ENCODE data around the gene COL19A1. TPM values are rescaled to one million over a fixed set of nuclear protein-coding genes. Genes with fewer than 3 reads are reported as not detected.

The COL19A1 gene
- total RNA-seq, 1 donor from 2014 or later, result 0.49 TPM

- no peaks in the 10 kb centered on the region for H3K4me1 ChIP-seq
- no peak overlapping the region for H3K4me3 ChIP-seq
- H3K27me3 ChIP-seq, result no peaks in the 10 kb centered on the region
- peaks cover 5% of the 10 kb centered on the region for H3K9me3 ChIP-seq
- H3K27ac ChIP-seq, result no peak overlapping the region
- no peak for DNase-seq (ENCODE audit: extremely low spot score in 2 of 2)
- TF ChIP-seq CTCF (IDR thresholded peaks at IDR 0.05) (no peak), POLR2AphosphoS5 (IDR thresholded peaks at IDR 0.05; ENCODE audit: insufficient read depth in 1 of 2, low read depth in 1 of 2) (no peak)
- intact Hi-C loops (cut with DNase I), result no loop called here
- no peaks in the 10 kb centered on the region for H3K36me3 ChIP-seq
These were observed 60.4 kb downstream of the COL19A1 start for GRCh38 chr6:69926745-69927144.

GRCh38 chr6:69933239-69933638 lies 66.9 kb downstream of the COL19A1 start:
- no peak overlapping the region for H3K27ac ChIP-seq
- intact Hi-C loops (cut with DNase I), result no loop called here
- no peaks in the 10 kb centered on the region for H3K9me3 ChIP-seq
- no peak for DNase-seq (ENCODE audit: extremely low spot score in 2 of 2)
- H3K4me3 ChIP-seq, result no peak overlapping the region
- H3K4me1 ChIP-seq, result no peaks in the 10 kb centered on the region
- no peaks in the 10 kb centered on the region for H3K27me3 ChIP-seq
- TF ChIP-seq CTCF (IDR thresholded peaks at IDR 0.05), result no peak
- TF ChIP-seq POLR2AphosphoS5 (IDR thresholded peaks at IDR 0.05; ENCODE audit: insufficient read depth in 1 of 2, low read depth in 1 of 2), result no peak
- TF ChIP-seq POLR2A (IDR thresholded peaks at IDR 0.05), result no peak
- H3K36me3 ChIP-seq, result no peaks in the 10 kb centered on the region

GRCh38 chr6:69935079-69935478 lies 68.7 kb downstream of the COL19A1 start:
- no peak for TF ChIP-seq POLR2AphosphoS5 (IDR thresholded peaks at IDR 0.05; ENCODE audit: insufficient read depth in 1 of 2, low read depth in 1 of 2)
- no peak for TF ChIP-seq POLR2A (IDR thresholded peaks at IDR 0.05)
- TF ChIP-seq CTCF (IDR thresholded peaks at IDR 0.05), result no peak
- H3K27ac ChIP-seq, result no peak overlapping the region
- no peak overlapping the region for H3K4me3 ChIP-seq
- H3K9me3 ChIP-seq, result no peaks in the 10 kb centered on the region
- no peak for DNase-seq (ENCODE audit: extremely low spot score in 2 of 2)
- no peaks in the 10 kb centered on the region for H3K4me1 ChIP-seq
- no peaks in the 10 kb centered on the region for H3K27me3 ChIP-seq
- no peaks in the 10 kb centered on the region for H3K36me3 ChIP-seq
- intact Hi-C loops (cut with DNase I), result no loop called here

- Histone ChIP-seq H3K27ac (no peak overlapping the region), H3K9me3 (no peaks in the 10 kb centered on the region), H3K36me3 (no peaks in the 10 kb centered on the region), H3K4me1 (no peaks in the 10 kb centered on the region), H3K4me3 (no peak overlapping the region), H3K27me3 (no peaks in the 10 kb centered on the region)
- no peak for DNase-seq (ENCODE audit: extremely low spot score in 2 of 2)
- intact Hi-C loops (cut with DNase I), result no loop called here
- TF ChIP-seq CTCF (IDR thresholded peaks at IDR 0.05) (no peak), POLR2A (IDR thresholded peaks at IDR 0.05) (no peak), POLR2AphosphoS5 (IDR thresholded peaks at IDR 0.05; ENCODE audit: insufficient read depth in 1 of 2, low read depth in 1 of 2) (no peak)
These were observed 70.5 kb downstream of the COL19A1 start for GRCh38 chr6:69936674-69937363.

- DNase-seq (ENCODE audit: extremely low spot score in 2 of 2), result no peak
- H3K27ac ChIP-seq, result no peak overlapping the region
- H3K9me3 ChIP-seq, result no peaks in the 10 kb centered on the region
- H3K27me3 ChIP-seq, result no peaks in the 10 kb centered on the region
- H3K4me1 ChIP-seq, result no peaks in the 10 kb centered on the region
- no peak overlapping the region for H3K4me3 ChIP-seq
- H3K36me3 ChIP-seq, result no peaks in the 10 kb centered on the region
- intact Hi-C loops (cut with DNase I), result no loop called here
- no peak for TF ChIP-seq POLR2A (IDR thresholded peaks at IDR 0.05)
- TF ChIP-seq CTCF (IDR thresholded peaks at IDR 0.05), result no peak
- no peak for TF ChIP-seq POLR2AphosphoS5 (IDR thresholded peaks at IDR 0.05; ENCODE audit: insufficient read depth in 1 of 2, low read depth in 1 of 2)
These were observed 71.2 kb downstream of the COL19A1 start for GRCh38 chr6:69937402-69938136.

All from vagina (tissue), 2 donors.